Tibial nerve (tissue), 3 donors: ENCODE measurements around the gene EFTUD2.

Experiments
- POLR2A ChIP-seq, 2 donors: fragments of 450-650 bp; IDR thresholded peaks; one replicate each; pipeline ENCODE4 v1.6.1; 2017; ENCODE audit warnings: antibody characterized with exemption in 2 of 2, mild to moderate bottlenecking in 2 of 2, moderate library complexity in 2 of 2
- TF ChIP-seq, protein P1 (sequence below), 5 experiments: fragments of 200-600 bp in 3 of 5; fragments of 450-650 bp in 2 of 5; sonication (generic) in 3 of 5; IDR thresholded peaks; one replicate each; pipeline ENCODE4 v1.5.1; 2016 to 2019; ENCODE audit warnings: antibody characterized with exemption in 5 of 5, mild to moderate bottlenecking in 3 of 5, moderate library complexity in 2 of 5

GRCh38 chr17:44915321-44915726 is 16.1 kb upstream of the EFTUD2 start, which contains the start of gene GFAP:
- TF ChIP-seq, protein P1, sequence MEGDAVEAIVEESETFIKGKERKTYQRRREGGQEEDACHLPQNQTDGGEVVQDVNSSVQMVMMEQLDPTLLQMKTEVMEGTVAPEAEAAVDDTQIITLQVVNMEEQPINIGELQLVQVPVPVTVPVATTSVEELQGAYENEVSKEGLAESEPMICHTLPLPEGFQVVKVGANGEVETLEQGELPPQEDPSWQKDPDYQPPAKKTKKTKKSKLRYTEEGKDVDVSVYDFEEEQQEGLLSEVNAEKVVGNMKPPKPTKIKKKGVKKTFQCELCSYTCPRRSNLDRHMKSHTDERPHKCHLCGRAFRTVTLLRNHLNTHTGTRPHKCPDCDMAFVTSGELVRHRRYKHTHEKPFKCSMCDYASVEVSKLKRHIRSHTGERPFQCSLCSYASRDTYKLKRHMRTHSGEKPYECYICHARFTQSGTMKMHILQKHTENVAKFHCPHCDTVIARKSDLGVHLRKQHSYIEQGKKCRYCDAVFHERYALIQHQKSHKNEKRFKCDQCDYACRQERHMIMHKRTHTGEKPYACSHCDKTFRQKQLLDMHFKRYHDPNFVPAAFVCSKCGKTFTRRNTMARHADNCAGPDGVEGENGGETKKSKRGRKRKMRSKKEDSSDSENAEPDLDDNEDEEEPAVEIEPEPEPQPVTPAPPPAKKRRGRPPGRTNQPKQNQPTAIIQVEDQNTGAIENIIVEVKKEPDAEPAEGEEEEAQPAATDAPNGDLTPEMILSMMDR (IDR thresholded peaks at IDR 0.05), result no peak
- no peak for TF ChIP-seq POLR2A (IDR thresholded peaks at IDR 0.05)
